ENCODE data around the gene CWF19L1. TPM values are rescaled to one million over a fixed set of nuclear protein-coding genes. Genes with fewer than 3 reads are reported as not detected.
"Not testable (repeated sequence)": the region's sequence is repeated elsewhere in the genome, so short reads cannot be mapped to it uniquely, and the experiment has no call there.

CWF19L1 gene
- polyA plus RNA-seq, 1 donor from 2014 or later = 36.9 TPM

DNA sequence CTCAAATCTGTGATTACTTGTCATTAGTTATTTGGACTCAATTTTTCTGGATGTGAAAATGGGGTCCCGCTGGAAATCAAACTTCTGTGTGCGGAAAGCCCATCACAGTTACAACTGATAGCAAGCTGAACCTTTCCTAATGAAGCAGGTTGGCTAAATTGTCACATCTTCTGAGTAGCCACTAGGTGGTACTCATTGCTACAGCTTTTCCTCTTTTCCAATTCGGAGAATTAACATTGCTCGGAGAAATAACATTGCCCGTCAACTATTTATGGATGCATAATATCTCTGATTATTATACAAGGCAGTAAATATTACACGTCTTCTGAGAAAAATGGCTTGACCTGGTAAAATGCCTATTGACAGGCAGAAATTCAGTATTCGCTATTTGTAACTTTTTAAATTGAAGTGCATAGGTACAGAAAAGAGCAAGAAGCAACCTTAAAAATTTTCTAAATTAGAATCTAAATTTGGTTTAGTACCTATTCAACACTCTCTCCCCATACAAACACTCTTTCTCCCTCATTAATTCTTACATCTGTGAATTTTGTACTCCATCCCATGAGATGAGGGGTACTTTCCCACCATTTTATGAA is 36.4 kb upstream of the CWF19L1 start:
- H2AFZ ChIP-seq (ENCODE audit: low read depth, low read length) = no peak overlapping the region
- H3K36me3 ChIP-seq (ENCODE audit: insufficient read depth, low read length) = no peaks in the 10 kb centered on the region
- no peaks in the 10 kb centered on the region for H4K20me1 ChIP-seq (ENCODE audit: insufficient read depth)
- H3K4me2 ChIP-seq (ENCODE audit: low read length) = no peak overlapping the region
- H3K27ac ChIP-seq (ENCODE audit: low read length) = no peak overlapping the region
- no peaks in the 10 kb centered on the region for H3K9me3 ChIP-seq (ENCODE audit: low read length)
- no peaks in the 10 kb centered on the region for H3K9me2 ChIP-seq (ENCODE audit: insufficient read depth, low read length)
- H3K79me2 ChIP-seq (replicated peaks; ENCODE audit: insufficient read depth, low read length) = no peaks in the 10 kb centered on the region
- H3K4me3 ChIP-seq (ENCODE audit: low read length) = no peak overlapping the region
- no peaks in the 10 kb centered on the region for H3F3A ChIP-seq (ENCODE audit: insufficient read depth, low read length, poor library complexity, severe bottlenecking)
- peaks cover 4% of the 10 kb centered on the region for H3K27me3 ChIP-seq (ENCODE audit: insufficient read depth, low read depth, low read length)
- H3K9ac ChIP-seq (ENCODE audit: low read length) = no peak overlapping the region
- TF ChIP-seq EP300 (conservative IDR thresholded peaks at IDR 0.05; ENCODE audit: poor library complexity, severe bottlenecking) (no peak), SMC3 (conservative IDR thresholded peaks at IDR 0.05; ENCODE audit: poor library complexity) (peak; percentile 85), RAD21 (conservative IDR thresholded peaks at IDR 0.05) (peak; percentile 79)
- TF ChIP-seq, protein P1, sequence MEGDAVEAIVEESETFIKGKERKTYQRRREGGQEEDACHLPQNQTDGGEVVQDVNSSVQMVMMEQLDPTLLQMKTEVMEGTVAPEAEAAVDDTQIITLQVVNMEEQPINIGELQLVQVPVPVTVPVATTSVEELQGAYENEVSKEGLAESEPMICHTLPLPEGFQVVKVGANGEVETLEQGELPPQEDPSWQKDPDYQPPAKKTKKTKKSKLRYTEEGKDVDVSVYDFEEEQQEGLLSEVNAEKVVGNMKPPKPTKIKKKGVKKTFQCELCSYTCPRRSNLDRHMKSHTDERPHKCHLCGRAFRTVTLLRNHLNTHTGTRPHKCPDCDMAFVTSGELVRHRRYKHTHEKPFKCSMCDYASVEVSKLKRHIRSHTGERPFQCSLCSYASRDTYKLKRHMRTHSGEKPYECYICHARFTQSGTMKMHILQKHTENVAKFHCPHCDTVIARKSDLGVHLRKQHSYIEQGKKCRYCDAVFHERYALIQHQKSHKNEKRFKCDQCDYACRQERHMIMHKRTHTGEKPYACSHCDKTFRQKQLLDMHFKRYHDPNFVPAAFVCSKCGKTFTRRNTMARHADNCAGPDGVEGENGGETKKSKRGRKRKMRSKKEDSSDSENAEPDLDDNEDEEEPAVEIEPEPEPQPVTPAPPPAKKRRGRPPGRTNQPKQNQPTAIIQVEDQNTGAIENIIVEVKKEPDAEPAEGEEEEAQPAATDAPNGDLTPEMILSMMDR (IDR thresholded peaks at IDR 0.05; ENCODE audit: poor library complexity, severe bottlenecking) = peak; percentile 81

DNA sequence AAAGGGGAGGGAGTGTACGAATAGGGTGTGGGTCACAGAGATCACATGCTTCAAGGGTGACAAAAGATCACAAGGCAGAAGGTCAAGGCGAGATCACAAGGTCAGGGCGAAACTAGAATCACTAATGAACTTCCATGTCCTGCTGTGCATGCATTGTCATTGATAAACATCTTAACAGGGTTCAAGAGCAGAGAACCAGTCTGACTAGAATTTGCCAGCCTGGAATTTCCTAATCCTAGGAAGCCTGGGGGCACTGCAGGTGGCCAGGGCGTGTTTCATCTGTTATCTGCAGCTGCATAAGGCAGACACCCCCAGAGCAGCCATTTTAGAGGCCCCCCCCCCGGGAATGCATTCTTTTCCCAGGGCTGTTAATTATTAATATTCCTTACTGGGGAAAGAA is 33.7 kb upstream of the CWF19L1 start:
- H3K4me3 ChIP-seq (ENCODE audit: low read length); H3K9ac ChIP-seq (ENCODE audit: low read length); H3K9me2 ChIP-seq (ENCODE audit: insufficient read depth, low read length); H4K20me1 ChIP-seq (ENCODE audit: insufficient read depth); H3K9me3 ChIP-seq (ENCODE audit: low read length); H3K27ac ChIP-seq (ENCODE audit: low read length); H3K27me3 ChIP-seq (ENCODE audit: insufficient read depth, low read depth, low read length); H3K36me3 ChIP-seq (ENCODE audit: insufficient read depth, low read length); H3K4me2 ChIP-seq (ENCODE audit: low read length); H3K79me2 ChIP-seq (replicated peaks; ENCODE audit: insufficient read depth, low read length); H3F3A ChIP-seq (ENCODE audit: insufficient read depth, low read length, poor library complexity, severe bottlenecking); H2AFZ ChIP-seq (ENCODE audit: low read depth, low read length): not testable (repeated sequence)

DNA sequence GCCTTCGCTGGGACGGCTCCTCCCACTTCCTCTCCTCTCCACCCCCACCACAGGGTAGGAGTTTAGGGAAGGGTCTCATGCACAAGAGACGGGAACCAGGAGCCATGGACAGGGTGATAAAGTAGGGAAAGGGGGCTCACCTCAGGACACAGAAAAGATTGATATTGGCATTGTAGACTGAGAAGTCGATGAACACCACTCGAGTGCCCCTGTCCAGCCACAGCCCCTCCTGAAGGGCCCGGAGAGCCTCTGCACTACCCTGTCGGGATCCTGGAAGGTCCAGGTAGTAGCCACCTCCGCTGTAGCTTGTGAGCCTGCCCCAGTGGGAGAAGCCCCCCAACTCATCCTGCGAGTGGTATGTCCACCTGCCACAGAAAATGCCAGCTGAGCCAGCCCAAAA is 29.8 kb upstream of the CWF19L1 start:
- Histone ChIP-seq H3K9me3 (ENCODE audit: low read length) (no peaks in the 10 kb centered on the region), H3K9ac (ENCODE audit: low read length) (no peak overlapping the region), H3F3A (ENCODE audit: insufficient read depth, low read length, poor library complexity, severe bottlenecking) (no peaks in the 10 kb centered on the region), H3K9me2 (ENCODE audit: insufficient read depth, low read length) (no peaks in the 10 kb centered on the region), H3K36me3 (ENCODE audit: insufficient read depth, low read length) (no peaks in the 10 kb centered on the region), H4K20me1 (ENCODE audit: insufficient read depth) (no peaks in the 10 kb centered on the region), H3K27ac (ENCODE audit: low read length) (no peak overlapping the region), H3K27me3 (ENCODE audit: insufficient read depth, low read depth, low read length) (no peaks in the 10 kb centered on the region), H2AFZ (ENCODE audit: low read depth, low read length) (no peak overlapping the region), H3K79me2 (replicated peaks; ENCODE audit: insufficient read depth, low read length) (no peaks in the 10 kb centered on the region), H3K4me2 (ENCODE audit: low read length) (no peak overlapping the region), H3K4me3 (ENCODE audit: low read length) (no peak overlapping the region)
- TF ChIP-seq, protein P2, sequence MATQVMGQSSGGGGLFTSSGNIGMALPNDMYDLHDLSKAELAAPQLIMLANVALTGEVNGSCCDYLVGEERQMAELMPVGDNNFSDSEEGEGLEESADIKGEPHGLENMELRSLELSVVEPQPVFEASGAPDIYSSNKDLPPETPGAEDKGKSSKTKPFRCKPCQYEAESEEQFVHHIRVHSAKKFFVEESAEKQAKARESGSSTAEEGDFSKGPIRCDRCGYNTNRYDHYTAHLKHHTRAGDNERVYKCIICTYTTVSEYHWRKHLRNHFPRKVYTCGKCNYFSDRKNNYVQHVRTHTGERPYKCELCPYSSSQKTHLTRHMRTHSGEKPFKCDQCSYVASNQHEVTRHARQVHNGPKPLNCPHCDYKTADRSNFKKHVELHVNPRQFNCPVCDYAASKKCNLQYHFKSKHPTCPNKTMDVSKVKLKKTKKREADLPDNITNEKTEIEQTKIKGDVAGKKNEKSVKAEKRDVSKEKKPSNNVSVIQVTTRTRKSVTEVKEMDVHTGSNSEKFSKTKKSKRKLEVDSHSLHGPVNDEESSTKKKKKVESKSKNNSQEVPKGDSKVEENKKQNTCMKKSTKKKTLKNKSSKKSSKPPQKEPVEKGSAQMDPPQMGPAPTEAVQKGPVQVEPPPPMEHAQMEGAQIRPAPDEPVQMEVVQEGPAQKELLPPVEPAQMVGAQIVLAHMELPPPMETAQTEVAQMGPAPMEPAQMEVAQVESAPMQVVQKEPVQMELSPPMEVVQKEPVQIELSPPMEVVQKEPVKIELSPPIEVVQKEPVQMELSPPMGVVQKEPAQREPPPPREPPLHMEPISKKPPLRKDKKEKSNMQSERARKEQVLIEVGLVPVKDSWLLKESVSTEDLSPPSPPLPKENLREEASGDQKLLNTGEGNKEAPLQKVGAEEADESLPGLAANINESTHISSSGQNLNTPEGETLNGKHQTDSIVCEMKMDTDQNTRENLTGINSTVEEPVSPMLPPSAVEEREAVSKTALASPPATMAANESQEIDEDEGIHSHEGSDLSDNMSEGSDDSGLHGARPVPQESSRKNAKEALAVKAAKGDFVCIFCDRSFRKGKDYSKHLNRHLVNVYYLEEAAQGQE (IDR thresholded peaks at IDR 0.05; ENCODE audit: borderline replicate concordance) = no peak
- no peak for TF ChIP-seq RAD21 (conservative IDR thresholded peaks at IDR 0.05)
- no peak for TF ChIP-seq EP300 (conservative IDR thresholded peaks at IDR 0.05; ENCODE audit: poor library complexity, severe bottlenecking)
- TF ChIP-seq, protein P1 (IDR thresholded peaks at IDR 0.05; ENCODE audit: poor library complexity, severe bottlenecking) = no peak
- TF ChIP-seq SMC3 (conservative IDR thresholded peaks at IDR 0.05; ENCODE audit: poor library complexity) = no peak
- no peak for TF ChIP-seq TAF1 (IDR thresholded peaks at IDR 0.05; ENCODE audit: low read depth)
- no peak for TF ChIP-seq EZH2 (IDR thresholded peaks at IDR 0.05; ENCODE audit: borderline replicate concordance, insufficient read depth, low read length, poor library complexity, severe bottlenecking)
- no peak for TF ChIP-seq POLR2AphosphoS5 (IDR thresholded peaks at IDR 0.05)
- no peak for TF ChIP-seq MXI1 (conservative IDR thresholded peaks at IDR 0.05; ENCODE audit: poor library complexity, severe bottlenecking)
